HEK293 (cell line): ENCODE data around the gene UGT2A2.
A peak's percentile ranks its signal among the peaks of the same experiment; 100 is the strongest.

Source experiments
- CTCF ChIA-PET: fragments of 350-600 bp; formaldehyde crosslinking; extraction: SDS; loops from one replicate; lab custom pipeline; 2021; ENCODE audit warnings: antibody characterized with exemption; lab: Yijun Ruan, JAX
- POLR2A ChIA-PET: fragments of 300-600 bp; formaldehyde crosslinking; extraction: SDS; loops from one replicate; lab custom pipeline; 2020; ENCODE audit warnings: antibody characterized with exemption, inconsistent platforms; lab: Yijun Ruan, JAX
- H3K27ac ChIP-seq: fragments of 200-500 bp; sonication (Bioruptor generic); 2 replicates; pipeline ENCODE4 v1.5.1; 2014; ENCODE audit warnings: low read depth, low read length, control low read depth, inconsistent platforms; ENCODE audit errors: extremely low read depth
- H3K36me3 ChIP-seq, 2 experiments: fragments of 200-500 bp in 1 of 2; sonication (Bioruptor generic) in 1 of 2; 1 replicate in 1 of 2; 2 replicates in 1 of 2; pipeline ENCODE4 v1.5.1; 2014 to 2017; ENCODE audit warnings: inconsistent platforms in 2 of 2, low read length in 2 of 2; ENCODE audit not compliant: control insufficient read depth in 2 of 2, insufficient read depth in 1 of 2
- H3K4me1 ChIP-seq: fragments of 200-500 bp; sonication (Bioruptor generic); 2 replicates; pipeline ENCODE4 v1.5.1; 2014; ENCODE audit warnings: mild to moderate bottlenecking, low read length, inconsistent platforms; ENCODE audit not compliant: control insufficient read depth, insufficient read depth
- H3K4me3 ChIP-seq: 2 replicates; pipeline ENCODE4 v1.5.1; 2011; ENCODE audit warnings: low read depth, mild to moderate bottlenecking, control low read depth, low read length, moderate library complexity
- H3K9me3 ChIP-seq: fragments of 200-500 bp; sonication (Bioruptor generic); 2 replicates; pipeline ENCODE4 v1.5.1; 2014; ENCODE audit warnings: low read depth, low read length, inconsistent platforms; ENCODE audit not compliant: control insufficient read depth, insufficient read depth
- BCL11A ChIP-seq: fragments of 450-650 bp; formaldehyde crosslinking; IDR thresholded peaks from 2 replicates; pipeline ENCODE4 v1.5.1; 2016; ENCODE audit warnings: low read depth, missing biosample characterization, missing genetic modification characterization
- HOXD13 ChIP-seq: sonication (generic); formaldehyde crosslinking; IDR thresholded peaks from 2 replicates; pipeline ENCODE4 v1.8.0; 2022; ENCODE audit warnings: missing genetic modification reagents, borderline replicate concordance
- PBX3 ChIP-seq: sonication (generic); formaldehyde crosslinking; IDR thresholded peaks from 2 replicates; pipeline ENCODE4 v1.8.1; 2022; ENCODE audit warnings: mild to moderate bottlenecking, moderate library complexity, missing genetic modification reagents
- REST ChIP-seq: fragments of 450-650 bp; formaldehyde crosslinking; IDR thresholded peaks from 2 replicates; pipeline ENCODE4 v1.5.1; 2016; ENCODE audit warnings: missing biosample characterization, missing genetic modification characterization
- SALL2 ChIP-seq: fragments of 450-650 bp; formaldehyde crosslinking; IDR thresholded peaks from 2 replicates; pipeline ENCODE4 v1.5.0; 2017; ENCODE audit warnings: missing biosample characterization, mild to moderate bottlenecking, missing genetic modification characterization, borderline replicate concordance
- SCRT2 ChIP-seq: fragments of 450-650 bp; formaldehyde crosslinking; IDR thresholded peaks from 2 replicates; pipeline ENCODE4 v1.5.1; 2016; ENCODE audit warnings: missing biosample characterization, missing genetic modification characterization
- TRIM28 ChIP-seq: IDR thresholded peaks from 2 replicates; pipeline ENCODE4 v1.6.1; 2011; ENCODE audit warnings: low read length, control low read depth, borderline replicate concordance
- ZBTB11 ChIP-seq: fragments of 450-650 bp; formaldehyde crosslinking; conservative IDR thresholded peaks from 2 replicates; pipeline ENCODE4 v1.5.1; 2016; ENCODE audit warnings: low read depth, missing biosample characterization, missing genetic modification characterization
- ZBTB7A ChIP-seq: fragments of 450-650 bp; formaldehyde crosslinking; IDR thresholded peaks from 2 replicates; pipeline ENCODE4 v1.5.1; 2016; ENCODE audit warnings: low read depth, missing biosample characterization, missing genetic modification characterization
- ZBTB8A ChIP-seq: fragments of 450-650 bp; formaldehyde crosslinking; IDR thresholded peaks from 2 replicates; pipeline ENCODE4 v1.5.1; 2016; ENCODE audit warnings: missing biosample characterization, missing genetic modification characterization
- ZNF140 ChIP-seq: fragments of 450-650 bp; formaldehyde crosslinking; IDR thresholded peaks from 2 replicates; pipeline ENCODE4 v1.5.1; 2016; ENCODE audit warnings: missing biosample characterization, missing genetic modification characterization
- ZNF266 ChIP-seq: fragments of 450-650 bp; formaldehyde crosslinking; IDR thresholded peaks from 2 replicates; pipeline ENCODE4 v1.5.1; 2016; ENCODE audit warnings: missing biosample characterization, missing genetic modification characterization, low read depth
- ZNF324 ChIP-seq: fragments of 450-650 bp; formaldehyde crosslinking; IDR thresholded peaks from 2 replicates; pipeline ENCODE4 v1.5.1; 2016; ENCODE audit warnings: missing biosample characterization, missing genetic modification characterization
- ZNF394 ChIP-seq: fragments of 450-650 bp; formaldehyde crosslinking; IDR thresholded peaks from 2 replicates; pipeline ENCODE4 v1.5.1; 2016; ENCODE audit warnings: missing biosample characterization, missing genetic modification characterization, mild to moderate bottlenecking, moderate library complexity, borderline replicate concordance
- ZNF404 ChIP-seq: fragments of 450-650 bp; formaldehyde crosslinking; IDR thresholded peaks from 2 replicates; pipeline ENCODE4 v1.5.1; 2017; ENCODE audit warnings: missing biosample characterization, missing genetic modification characterization
- ZNF426 ChIP-seq: fragments of 450-650 bp; formaldehyde crosslinking; IDR thresholded peaks from 2 replicates; pipeline ENCODE4 v1.5.1; 2017; ENCODE audit warnings: missing biosample characterization, missing genetic modification characterization, mild to moderate bottlenecking, inconsistent platforms, moderate library complexity
- ZNF433 ChIP-seq: fragments of 450-650 bp; formaldehyde crosslinking; IDR thresholded peaks from 2 replicates; pipeline ENCODE4 v1.5.1; 2016; ENCODE audit warnings: missing biosample characterization, missing genetic modification characterization, low read depth
- ZNF501 ChIP-seq: fragments of 450-650 bp; formaldehyde crosslinking; IDR thresholded peaks from 2 replicates; pipeline ENCODE4 v1.5.1; 2016; ENCODE audit warnings: missing biosample characterization, missing genetic modification characterization
- ZNF518A ChIP-seq: fragments of 450-650 bp; formaldehyde crosslinking; conservative IDR thresholded peaks from 2 replicates; pipeline ENCODE4 v1.5.1; 2016; ENCODE audit warnings: low read depth, missing biosample characterization, missing genetic modification characterization
- ZNF555 ChIP-seq: fragments of 450-650 bp; formaldehyde crosslinking; conservative IDR thresholded peaks from 2 replicates; pipeline ENCODE4 v1.5.1; 2017; ENCODE audit warnings: missing biosample characterization, mild to moderate bottlenecking, missing genetic modification characterization, inconsistent platforms
- ZNF623 ChIP-seq: fragments of 450-650 bp; formaldehyde crosslinking; IDR thresholded peaks from 2 replicates; pipeline ENCODE4 v1.5.1; 2016; ENCODE audit warnings: missing biosample characterization, missing genetic modification characterization
- ZNF792 ChIP-seq: fragments of 450-650 bp; formaldehyde crosslinking; IDR thresholded peaks from 2 replicates; pipeline ENCODE4 v1.5.1; 2016; ENCODE audit warnings: missing biosample characterization, missing genetic modification characterization
- ZSCAN18 ChIP-seq: fragments of 450-650 bp; formaldehyde crosslinking; IDR thresholded peaks from 2 replicates; pipeline ENCODE4 v1.5.1; 2016; ENCODE audit warnings: missing biosample characterization, missing genetic modification characterization

The UGT2A2 gene

GRCh38 chr4:69583543-69583942 lies 55.9 kb downstream of the UGT2A2 start (continued):
- no peak for TF ChIP-seq ZSCAN18 (tag by site-specific recombination)
- no peak for TF ChIP-seq SALL2 (tag by site-specific recombination)
- TF ChIP-seq PBX3 (CRISPR knock-in tag): no peak
- TF ChIP-seq ZNF404: no peak
- TF ChIP-seq HOXD13 (CRISPR knock-in tag): no peak
- TF ChIP-seq SCRT2 (tag by site-specific recombination): no peak
- TF ChIP-seq TRIM28: no peak
- no peak for TF ChIP-seq BCL11A (tag by site-specific recombination)
- no peak for TF ChIP-seq ZNF792 (tag by site-specific recombination)

- Histone ChIP-seq H3K4me1 (no peaks in the 10 kb centered on the region), H3K9me3 (no peaks in the 10 kb centered on the region), H3K4me3 (no peak overlapping the region), H3K27ac (no peak overlapping the region), H3K36me3 (no peaks in the 10 kb centered on the region)
- CTCF ChIA-PET: no interaction called here
- POLR2A ChIA-PET: no interaction called here
- TF ChIP-seq ZNF433 (tag by site-specific recombination) (0 out of 2 replicates have a peak, but pooled peaks have one; percentile 15), ZBTB7A (no peak), ZBTB8A (tag by site-specific recombination) (peak; percentile 42; the same call in 1 of the 2 replicates), ZNF555 (tag by site-specific recombination) (peak; percentile 66), ZNF623 (peak; percentile 37; the same call in 1 of the 2 replicates), ZNF266 (tag by site-specific recombination) (0 out of 2 replicates have a peak, but pooled peaks have one; percentile 20), ZNF394 (tag by site-specific recombination) (peak; percentile 69; the same call in 1 of the 2 replicates), ZNF140 (tag by site-specific recombination) (peak; percentile 12; the same call in 1 of the 2 replicates), ZNF501 (tag by site-specific recombination) (0 out of 2 replicates have a peak, but pooled peaks have one; percentile 47), ZNF324 (tag by site-specific recombination) (no peak), ZNF518A (tag by site-specific recombination) (peak; percentile 64), REST (tag by site-specific recombination) (peak; percentile 54), ZNF426 (tag by site-specific recombination) (peak; percentile 71), ZBTB11 (tag by site-specific recombination) (peak; percentile 65)
Measured at GRCh38 chr4:69577245-69577644, 62.2 kb downstream of the UGT2A2 start.
